Measurements from ENCODE around the gene PARVA. TPM values are rescaled to one million over a fixed set of nuclear protein-coding genes. Genes with fewer than 3 reads are reported as not detected.
A peak's percentile ranks its signal among the peaks of the same experiment; 100 is the strongest.

The PARVA gene
- total RNA-seq, 1 experiment from 2014 or later: 46.4 TPM

DNA sequence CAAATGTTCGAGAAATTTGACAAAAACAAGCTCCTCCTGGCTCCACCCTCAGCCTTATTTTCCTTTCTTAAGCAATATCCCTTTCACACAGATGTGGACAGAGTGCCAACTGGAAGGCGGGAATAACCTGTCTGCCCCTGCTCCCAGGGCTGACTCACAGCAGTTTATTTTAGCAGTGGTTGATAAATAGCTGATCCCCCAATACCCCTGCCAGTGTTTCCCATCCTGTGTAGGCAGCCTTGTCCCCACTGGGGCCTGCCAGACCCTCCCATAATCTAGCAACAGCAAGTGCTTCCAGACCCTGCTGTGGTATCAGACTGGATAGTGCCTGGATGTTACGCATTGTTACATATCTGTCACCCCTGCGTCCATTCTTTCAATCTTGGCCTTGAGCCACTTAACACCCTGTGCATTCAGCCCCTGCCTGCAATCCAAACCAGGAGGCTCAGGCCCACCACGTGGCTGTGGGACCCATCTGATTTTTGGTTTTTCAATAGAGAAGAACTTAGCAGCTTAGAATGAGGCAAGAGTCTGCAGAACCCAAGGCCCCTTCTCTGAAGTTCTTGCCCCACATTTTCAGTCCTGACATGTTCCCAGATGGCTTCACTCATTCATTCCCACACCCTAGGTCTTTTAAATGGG lies 53.7 kb downstream of the PARVA start:
- peak; percentile 86 for DNase-seq (ENCODE audit: low read depth)

DNA sequence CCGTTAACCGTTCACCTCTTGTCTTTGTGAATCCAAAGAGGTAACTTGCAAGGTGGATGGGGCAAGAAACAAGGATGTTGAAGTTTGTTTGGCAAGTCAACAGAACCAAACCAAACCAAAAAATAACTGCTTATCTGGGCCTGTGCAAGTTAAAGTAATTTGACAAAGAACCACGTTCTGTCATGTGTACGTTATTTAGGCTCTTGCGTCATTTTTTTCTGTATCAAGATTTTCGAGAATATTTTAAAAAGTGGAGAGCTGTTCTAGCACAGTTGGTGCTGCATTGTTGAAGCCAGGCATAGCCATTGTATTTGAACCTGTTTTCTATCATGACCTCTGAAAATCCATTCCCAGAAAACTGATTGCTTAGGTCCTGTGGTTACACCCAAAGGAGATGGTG lies 55.1 kb downstream of the PARVA start:
- DNase-seq (ENCODE audit: low read depth): no peak

GRCh38 chr11:12433121-12433520 lies 55.8 kb downstream of the PARVA start:
- no peak for DNase-seq (ENCODE audit: low read depth)

GRCh38 chr11:12433571-12434324 lies 56.4 kb downstream of the PARVA start:
- peak; percentile 78 for DNase-seq (ENCODE audit: low read depth)

- DNase-seq (ENCODE audit: low read depth): peak; percentile 34
Observed at GRCh38 chr11:12434325-12434654, 56.9 kb downstream of the PARVA start.

GRCh38 chr11:12435264-12435663 lies 57.9 kb downstream of the PARVA start:
- DNase-seq (ENCODE audit: low read depth): no peak

GRCh38 chr11:12436266-12436665 lies 58.9 kb downstream of the PARVA start:
- DNase-seq (ENCODE audit: low read depth): no peak

GRCh38 chr11:12438291-12438690 lies 60.9 kb downstream of the PARVA start:
- no peak for DNase-seq (ENCODE audit: low read depth)

- no peak for DNase-seq (ENCODE audit: low read depth)
Observed at GRCh38 chr11:12439615-12440014, 62.2 kb downstream of the PARVA start.

DNA sequence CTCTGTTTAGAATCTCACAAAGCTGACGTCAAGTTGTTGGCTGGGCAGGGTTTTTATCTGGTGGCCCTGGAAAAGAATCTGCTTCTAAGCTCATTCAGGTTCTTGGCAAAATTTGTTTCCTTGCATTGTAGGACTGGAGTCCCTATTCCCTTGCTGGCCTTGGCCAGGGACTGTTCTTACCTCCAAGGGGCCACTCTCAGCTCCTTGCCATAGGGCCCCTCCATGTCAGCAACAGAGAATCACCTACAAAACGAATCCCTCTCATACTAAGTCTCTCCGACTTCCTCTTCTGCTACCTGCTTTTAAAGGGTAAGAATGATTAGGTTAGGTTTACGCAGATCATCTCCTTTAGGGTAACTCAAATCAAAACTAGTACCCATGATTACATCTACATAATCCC lies 63.2 kb downstream of the PARVA start:
- no peak for DNase-seq (ENCODE audit: low read depth)

- peak; percentile 73 for DNase-seq (ENCODE audit: low read depth)
Observed at GRCh38 chr11:12441231-12441861, 64.0 kb downstream of the PARVA start.

GRCh38 chr11:12444601-12445000 lies 67.2 kb downstream of the PARVA start:
- no peak for DNase-seq (ENCODE audit: low read depth)

DNA sequence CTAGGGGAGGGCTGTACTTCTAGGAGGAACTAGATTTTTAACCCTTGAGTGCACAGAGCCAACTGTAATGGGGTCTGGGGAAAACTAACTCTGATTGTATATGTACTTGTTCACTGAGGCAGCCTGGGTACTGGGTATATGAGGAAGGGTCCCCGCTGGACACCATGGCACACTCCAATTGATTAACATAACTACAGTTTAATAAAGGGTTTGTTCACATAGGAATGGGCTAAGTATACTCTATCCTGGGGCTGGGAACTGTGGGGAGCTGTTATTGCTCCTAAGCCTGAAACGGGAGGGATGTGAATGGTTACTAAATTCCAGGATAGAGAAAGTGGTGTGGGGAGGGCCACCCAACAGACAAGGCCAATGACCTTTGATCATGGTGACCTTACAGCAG lies 67.6 kb downstream of the PARVA start:
- no peak for DNase-seq (ENCODE audit: low read depth)

DNA sequence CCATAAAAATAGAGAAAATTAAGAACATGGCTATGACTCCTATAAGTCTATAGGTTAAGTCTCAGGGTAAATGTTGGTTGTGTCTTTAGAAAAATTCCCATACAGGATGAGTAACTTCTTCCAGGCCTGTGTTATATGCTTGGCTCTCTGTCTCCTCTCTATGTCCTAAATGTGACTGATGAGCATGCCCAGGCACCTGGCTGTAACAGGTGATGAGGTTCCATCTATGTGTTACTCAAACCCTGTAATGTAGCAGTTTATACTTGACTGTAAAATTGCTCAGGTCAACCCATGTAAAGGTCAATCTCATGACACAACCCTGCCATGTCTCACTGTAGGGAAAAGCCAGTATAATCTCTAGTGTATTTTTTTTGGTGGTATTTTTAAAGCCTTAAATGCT lies 69.5 kb downstream of the PARVA start:
- no peak for DNase-seq (ENCODE audit: low read depth)

DNA sequence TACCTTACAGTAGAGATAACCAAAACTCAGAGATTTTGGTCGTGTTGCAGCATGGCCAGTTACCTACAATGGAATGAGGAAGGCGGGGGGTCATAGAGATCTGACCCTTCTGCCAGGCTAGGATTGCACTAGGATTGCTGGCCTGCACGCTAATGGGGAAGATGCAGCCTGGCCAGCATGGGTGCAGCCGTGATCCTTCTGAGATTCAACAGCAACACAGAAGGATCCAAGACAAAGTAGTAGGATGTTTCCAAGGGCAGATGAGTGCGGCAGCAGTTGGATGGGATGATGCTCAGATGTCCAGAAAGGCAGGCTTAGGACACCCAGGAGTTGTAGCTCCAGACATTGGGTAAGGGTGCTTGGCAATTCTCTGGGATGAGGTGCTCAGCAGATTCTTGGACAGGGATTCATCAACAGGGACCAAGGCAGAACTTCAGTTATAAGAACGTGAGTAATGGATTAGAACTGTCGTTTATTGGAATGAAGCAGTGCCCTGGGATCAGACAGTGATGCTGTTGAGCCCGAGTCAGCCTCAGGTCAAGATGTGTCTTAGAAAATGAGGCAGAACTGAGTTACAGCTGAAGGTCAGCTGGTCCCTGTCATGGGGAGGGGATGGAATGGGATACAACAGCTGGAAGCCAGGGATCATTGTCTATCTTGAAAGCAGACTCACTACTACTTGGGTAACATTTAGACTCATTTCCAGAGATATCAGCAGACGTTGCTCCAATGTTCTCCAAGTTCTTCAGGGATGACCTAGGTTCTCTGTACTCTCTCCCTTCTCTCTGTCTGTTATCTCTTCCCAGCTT lies 71.0 kb downstream of the PARVA start:
- no peak for DNase-seq (ENCODE audit: low read depth)

GRCh38 chr11:12449961-12450715 lies 72.8 kb downstream of the PARVA start:
- DNase-seq (ENCODE audit: low read depth): peak; percentile 92

GRCh38 chr11:12451179-12451814 lies 73.9 kb downstream of the PARVA start:
- DNase-seq (ENCODE audit: low read depth): no peak

DNA sequence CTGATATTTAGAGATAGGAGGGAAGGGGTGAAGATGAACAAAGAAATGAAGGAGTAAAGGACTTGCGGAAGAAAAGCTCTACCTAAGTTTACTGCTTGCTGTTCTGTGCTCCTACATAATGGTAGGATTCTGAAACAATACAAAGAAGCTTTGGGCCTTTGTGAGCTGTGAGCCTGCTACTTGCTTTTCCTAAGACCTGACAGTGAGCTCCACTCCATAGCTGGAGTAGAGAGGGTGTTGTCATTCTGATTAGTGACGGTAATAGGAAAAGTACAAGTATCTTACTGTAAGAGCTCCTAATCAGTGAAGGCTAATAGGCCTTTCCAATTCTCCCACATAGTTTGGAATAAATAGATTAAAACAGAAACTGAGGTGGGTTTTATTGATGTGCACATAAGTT lies 75.9 kb downstream of the PARVA start:
- no peak for DNase-seq (ENCODE audit: low read depth)

DNA sequence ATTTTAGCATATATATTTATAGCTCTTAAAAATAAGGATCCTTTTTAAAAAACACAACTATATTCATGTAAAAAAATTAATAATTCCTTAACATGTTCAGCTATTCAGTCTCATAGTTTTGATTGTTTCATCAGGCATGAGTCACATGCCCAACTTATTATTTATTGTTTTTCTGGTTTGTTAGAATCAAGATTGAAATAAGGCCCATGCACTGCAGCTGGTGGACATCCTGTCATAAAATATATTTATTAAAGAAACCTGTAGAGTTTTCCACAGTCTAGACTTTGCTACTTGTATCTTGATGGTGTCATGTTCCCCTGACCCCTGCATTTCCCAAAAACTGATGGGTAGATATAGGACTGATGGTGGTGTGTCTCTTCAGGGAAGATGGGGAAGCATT lies 77.4 kb downstream of the PARVA start:
- peak; percentile 24 for DNase-seq (ENCODE audit: low read depth)

GRCh38 chr11:12455938-12456337 lies 78.6 kb downstream of the PARVA start:
- DNase-seq (ENCODE audit: low read depth): peak; percentile 51

Measured in M059J (cell line).